ENCODE results near the gene BRINP1.

GRCh38 chr9:119343059-119343990, 25.9 kb downstream of the BRINP1 start:
- TF ChIP-seq, protein P1, sequence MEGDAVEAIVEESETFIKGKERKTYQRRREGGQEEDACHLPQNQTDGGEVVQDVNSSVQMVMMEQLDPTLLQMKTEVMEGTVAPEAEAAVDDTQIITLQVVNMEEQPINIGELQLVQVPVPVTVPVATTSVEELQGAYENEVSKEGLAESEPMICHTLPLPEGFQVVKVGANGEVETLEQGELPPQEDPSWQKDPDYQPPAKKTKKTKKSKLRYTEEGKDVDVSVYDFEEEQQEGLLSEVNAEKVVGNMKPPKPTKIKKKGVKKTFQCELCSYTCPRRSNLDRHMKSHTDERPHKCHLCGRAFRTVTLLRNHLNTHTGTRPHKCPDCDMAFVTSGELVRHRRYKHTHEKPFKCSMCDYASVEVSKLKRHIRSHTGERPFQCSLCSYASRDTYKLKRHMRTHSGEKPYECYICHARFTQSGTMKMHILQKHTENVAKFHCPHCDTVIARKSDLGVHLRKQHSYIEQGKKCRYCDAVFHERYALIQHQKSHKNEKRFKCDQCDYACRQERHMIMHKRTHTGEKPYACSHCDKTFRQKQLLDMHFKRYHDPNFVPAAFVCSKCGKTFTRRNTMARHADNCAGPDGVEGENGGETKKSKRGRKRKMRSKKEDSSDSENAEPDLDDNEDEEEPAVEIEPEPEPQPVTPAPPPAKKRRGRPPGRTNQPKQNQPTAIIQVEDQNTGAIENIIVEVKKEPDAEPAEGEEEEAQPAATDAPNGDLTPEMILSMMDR (IDR thresholded peaks at IDR 0.05; ENCODE audit: insufficient read depth, low read length, poor library complexity, severe bottlenecking): no peak
- no peak for TF ChIP-seq EZH2phosphoT487 (conservative IDR thresholded peaks at IDR 0.05; ENCODE audit: low read length)
